ENCODE results near the gene DYNC1H1. TPM values are rescaled to one million over a fixed set of nuclear protein-coding genes. Genes with fewer than 3 reads are reported as not detected.
A peak's percentile ranks its signal among the peaks of the same experiment; 100 is the strongest.

Gene DYNC1H1
- total RNA-seq, 1 donor from 2014 or later, result 237 TPM

DNA sequence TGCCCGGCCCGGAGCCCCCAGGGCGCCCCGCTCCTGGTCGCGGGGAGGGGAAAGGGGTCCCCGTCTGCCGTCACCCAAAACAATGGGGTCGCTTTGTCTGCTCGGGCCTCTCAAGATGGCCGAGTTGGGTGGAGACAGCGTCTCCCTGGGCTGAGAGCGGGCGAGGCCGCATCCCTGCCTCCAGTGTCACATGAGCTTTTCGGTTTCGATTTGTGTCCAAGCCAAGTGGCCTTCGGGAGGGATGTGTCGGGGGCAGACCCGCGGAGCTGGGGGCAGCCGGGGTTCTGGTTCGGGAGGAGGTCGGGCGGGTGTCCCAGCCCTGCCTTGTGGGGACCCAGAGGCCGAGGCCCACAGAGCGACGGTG is 790 bp downstream of the DYNC1H1 start:
- Histone ChIP-seq H3K4me2 (peak overlapping the region; percentile 94), H3K4me3 (peak overlapping the region; percentile 85), H3F3A (ENCODE audit: low read depth) (peaks cover 9% of the 10 kb centered on the region), H4K20me1 (ENCODE audit: low read depth) (peaks cover 49% of the 10 kb centered on the region), H3K27me3 (peaks cover 30% of the 10 kb centered on the region), H3K27ac (peak overlapping the region; percentile 72), H3K9ac (peak overlapping the region; percentile 77), H3K4me1 (peaks cover 16% of the 10 kb centered on the region), H3K9me3 (ENCODE audit: low read depth) (no peaks in the 10 kb centered on the region), H3K36me3 (peaks cover 3% of the 10 kb centered on the region), H3K79me2 (ENCODE audit: low read depth) (peaks cover 57% of the 10 kb centered on the region), H2AFZ (replicated peaks) (peak overlapping the region; percentile 74)
- peaks cover 8% of the 10 kb centered on the region for H3K36me3 Mint-ChIP-seq
- H3K27me3 Mint-ChIP-seq (ENCODE audit: insufficient read depth, low read depth), result no peaks in the 10 kb centered on the region
- peak; percentile 80 for DNase-seq (ENCODE audit: low spot score)
- H3K9me3 Mint-ChIP-seq, result no peaks in the 10 kb centered on the region
- peaks cover 28% of the 10 kb centered on the region for H3K4me1 Mint-ChIP-seq
- no peak overlapping the region for H3K27ac Mint-ChIP-seq
- no peak for TF ChIP-seq CTCF (IDR thresholded peaks at IDR 0.05)
- no peak for TF ChIP-seq EZH2phosphoT487 (IDR thresholded peaks at IDR 0.05)
- no peak for TF ChIP-seq EZH2 (IDR thresholded peaks at IDR 0.05)
- peak overlapping the region; percentile 94 for H3K4me3 Mint-ChIP-seq

DNA sequence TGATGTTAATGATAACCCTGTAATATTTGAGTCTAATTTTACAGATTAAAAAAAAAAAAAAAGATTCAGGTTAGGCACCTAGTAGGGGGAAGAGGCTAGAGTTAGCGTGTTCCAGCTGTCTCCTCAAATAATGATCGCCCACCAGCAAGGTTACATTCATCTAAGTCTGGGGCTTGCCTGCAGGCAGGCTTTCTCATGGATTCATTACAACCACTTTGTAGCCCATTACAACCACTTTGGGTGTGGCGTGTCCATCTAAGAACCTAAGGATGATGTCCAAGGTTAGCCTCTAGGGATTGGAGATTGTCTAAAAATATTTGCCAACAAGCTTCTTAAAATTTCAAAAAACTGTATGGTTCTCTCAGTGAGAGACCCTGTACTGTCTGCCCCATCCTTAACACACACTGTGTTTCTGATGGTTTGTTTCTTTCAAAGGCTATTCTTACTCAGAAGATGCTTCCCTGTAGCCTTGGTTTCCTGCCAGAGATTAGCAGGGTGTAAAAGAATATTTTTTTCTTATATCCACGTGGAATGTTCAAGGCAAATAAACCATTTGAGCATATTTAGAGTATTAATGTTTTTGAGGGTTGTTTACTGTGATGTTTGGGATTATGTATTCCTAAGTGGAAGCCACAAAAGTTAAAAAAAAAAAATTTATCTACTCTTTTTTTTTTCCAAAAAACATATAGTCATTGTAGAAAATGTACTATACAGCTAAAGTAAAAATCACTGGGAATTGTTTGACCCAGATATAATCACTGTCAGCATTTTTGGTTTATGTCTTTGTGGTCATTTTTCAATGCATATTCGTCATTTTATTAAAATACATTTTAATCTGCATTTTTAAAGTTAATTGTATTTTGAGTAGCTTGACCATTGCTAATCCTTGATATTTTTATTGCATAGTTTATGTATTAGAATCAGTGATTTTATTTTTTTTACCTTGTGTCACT is 1.7 kb downstream of the DYNC1H1 start:
- peak overlapping the region; percentile 94 for H3K4me2 ChIP-seq
- Mint-ChIP-seq H3K27me3 (ENCODE audit: insufficient read depth, low read depth) (peaks cover 3% of the 10 kb centered on the region), H3K27ac (peak overlapping the region; percentile 62), H3K4me3 (peak overlapping the region; percentile 94), H3K4me1 (peaks cover 31% of the 10 kb centered on the region), H3K36me3 (peaks cover 10% of the 10 kb centered on the region), H3K9me3 (no peaks in the 10 kb centered on the region)
- H3F3A ChIP-seq (ENCODE audit: low read depth), result peaks cover 4% of the 10 kb centered on the region
- H3K4me3 ChIP-seq, result peak overlapping the region; percentile 85
- H2AFZ ChIP-seq (replicated peaks), result no peak overlapping the region
- no peaks in the 10 kb centered on the region for H3K9me3 ChIP-seq (ENCODE audit: low read depth)
- peaks cover 16% of the 10 kb centered on the region for H3K4me1 ChIP-seq
- peak overlapping the region; percentile 77 for H3K9ac ChIP-seq
- H4K20me1 ChIP-seq (ENCODE audit: low read depth), result peaks cover 57% of the 10 kb centered on the region
- no peak for DNase-seq (ENCODE audit: low spot score)
- peaks cover 66% of the 10 kb centered on the region for H3K79me2 ChIP-seq (ENCODE audit: low read depth)
- TF ChIP-seq CTCF (IDR thresholded peaks at IDR 0.05), result no peak
- TF ChIP-seq EZH2phosphoT487 (IDR thresholded peaks at IDR 0.05), result no peak
- no peak for TF ChIP-seq EZH2 (IDR thresholded peaks at IDR 0.05)
- H3K36me3 ChIP-seq, result peaks cover 3% of the 10 kb centered on the region
- H3K27ac ChIP-seq, result no peak overlapping the region
- peaks cover 30% of the 10 kb centered on the region for H3K27me3 ChIP-seq

GRCh38 chr14:101966742-101967141 is 2.4 kb downstream of the DYNC1H1 start:
- H3F3A ChIP-seq (ENCODE audit: low read depth), result peaks cover 4% of the 10 kb centered on the region
- Mint-ChIP-seq H3K4me1 (peaks cover 28% of the 10 kb centered on the region), H3K27ac (no peak overlapping the region), H3K27me3 (ENCODE audit: insufficient read depth, low read depth) (peaks cover 3% of the 10 kb centered on the region), H3K36me3 (peaks cover 10% of the 10 kb centered on the region), H3K9me3 (no peaks in the 10 kb centered on the region), H3K4me3 (peak overlapping the region; percentile 70)
- peak overlapping the region; percentile 85 for H3K4me3 ChIP-seq
- H3K4me1 ChIP-seq, result peaks cover 16% of the 10 kb centered on the region
- H3K9me3 ChIP-seq (ENCODE audit: low read depth), result no peaks in the 10 kb centered on the region
- peaks cover 3% of the 10 kb centered on the region for H3K36me3 ChIP-seq
- no peak overlapping the region for H3K9ac ChIP-seq
- TF ChIP-seq EZH2phosphoT487 (IDR thresholded peaks at IDR 0.05), result no peak
- no peak for TF ChIP-seq EZH2 (IDR thresholded peaks at IDR 0.05)
- TF ChIP-seq CTCF (IDR thresholded peaks at IDR 0.05), result no peak
- peaks cover 24% of the 10 kb centered on the region for H3K27me3 ChIP-seq
- H3K27ac ChIP-seq, result no peak overlapping the region
- peaks cover 73% of the 10 kb centered on the region for H3K79me2 ChIP-seq (ENCODE audit: low read depth)
- no peak for DNase-seq (ENCODE audit: low spot score)
- H2AFZ ChIP-seq (replicated peaks), result no peak overlapping the region
- peaks cover 64% of the 10 kb centered on the region for H4K20me1 ChIP-seq (ENCODE audit: low read depth)
- peak overlapping the region; percentile 94 for H3K4me2 ChIP-seq
